H1 (cell line): Measurements from ENCODE around the gene NAXE. TPM values are rescaled to one million over a fixed set of nuclear protein-coding genes. Genes with fewer than 3 reads are reported as not detected.

Experiments used
- CTCF ChIA-PET: fragments of 300-600 bp; sonication (Branson Sonifier 250); formaldehyde crosslinking; loops from one replicate; lab custom pipeline; 2021; ENCODE audit not compliant: partially characterized antibody; lab: Charles Lee
- POLR2A ChIA-PET: fragments of 300-600 bp; sonication (Branson Sonifier 250); formaldehyde crosslinking; loops from one replicate; lab custom pipeline; 2021; ENCODE audit warnings: inconsistent platforms; ENCODE audit not compliant: partially characterized antibody; lab: Charles Lee
- DNase-seq, 2 experiments: peaks; one replicate each; pipeline versions ENCODE4 v3.0.0 to v3.0.0-alpha.2; 2010 to 2022; ENCODE audit warnings: low spot score in 2 of 2, low read depth in 1 of 2, mixed read lengths in 1 of 2
- FAIRE-seq: peaks from 2 replicates; lab custom pipeline; 2011; peaks lifted over from hg19 to GRCh38; lab: Jason Lieb, UNC
- H2AFZ ChIP-seq: 2 replicates; pipeline ENCODE4 v1.8.1; 2012; ENCODE audit warnings: low read length, inconsistent platforms
- H2AK5ac ChIP-seq: 2 replicates; pipeline ENCODE4 v1.6.1; 2013; ENCODE audit warnings: low read depth, low read length
- H2BK120ac ChIP-seq: replicated peaks from 2 replicates; pipeline ENCODE3; 2013; ENCODE audit warnings: low read depth, low read length, inconsistent platforms
- H2BK12ac ChIP-seq: 2 replicates; pipeline ENCODE4 v1.6.1; 2013; ENCODE audit warnings: low read depth, low read length
- H2BK15ac ChIP-seq: 2 replicates; pipeline ENCODE4 v1.6.1; 2013; ENCODE audit warnings: low read length
- H2BK20ac ChIP-seq: 2 replicates; pipeline ENCODE4 v1.6.1; 2013; ENCODE audit warnings: low read length
- H2BK5ac ChIP-seq: 2 replicates; pipeline ENCODE4 v1.6.1; 2013; ENCODE audit warnings: low read depth, low read length
- H3K14ac ChIP-seq: 2 replicates; pipeline ENCODE4 v1.6.1; 2013; ENCODE audit warnings: inconsistent platforms; ENCODE audit not compliant: insufficient read length
- H3K18ac ChIP-seq: 2 replicates; pipeline ENCODE4 v1.6.1; 2013; ENCODE audit warnings: low read length; ENCODE audit errors: extremely low read depth
- H3K23ac ChIP-seq: 2 replicates; pipeline ENCODE4 v1.6.1; 2013; ENCODE audit warnings: inconsistent platforms; ENCODE audit not compliant: insufficient read length
- H3K23me2 ChIP-seq: 2 replicates; pipeline ENCODE4 v1.6.1; 2013; ENCODE audit warnings: low read depth, low read length
- H3K27ac ChIP-seq: 2 replicates; pipeline ENCODE4 v1.6.1; 2011; ENCODE audit warnings: low read depth, low read length, inconsistent platforms
- H3K27me3 ChIP-seq, 4 experiments: replicated peaks in 1 of 4; 1 replicate in 1 of 4; 2 replicates in 3 of 4; pipeline versions ENCODE4 v1.6.1 to v1.8.1; 2011 to 2013; ENCODE audit warnings: low read length in 3 of 4, mild to moderate bottlenecking in 3 of 4, inconsistent platforms in 2 of 4, mixed read lengths in 2 of 4, moderate library complexity in 1 of 4; ENCODE audit not compliant: control insufficient read depth in 3 of 4, insufficient read depth in 3 of 4; ENCODE audit errors: extremely low read depth in 1 of 4
- H3K36me3 ChIP-seq, 4 experiments: 2 replicates each; pipeline versions ENCODE4 v1.6.1 to v1.8.1; 2011 to 2013; ENCODE audit warnings: mild to moderate bottlenecking in 4 of 4, low read length in 3 of 4, moderate library complexity in 2 of 4, control low read depth in 1 of 4, inconsistent platforms in 1 of 4; ENCODE audit not compliant: insufficient read depth in 4 of 4, control insufficient read depth in 2 of 4
- H3K4ac ChIP-seq: replicated peaks from 2 replicates; pipeline ENCODE3; 2013; ENCODE audit warnings: low read length, low read depth, mixed read lengths, inconsistent platforms; ENCODE audit not compliant: insufficient read length
- H3K4me1 ChIP-seq, 4 experiments: replicated peaks in 1 of 4; 1 replicate in 1 of 4; 2 replicates in 3 of 4; pipeline versions ENCODE4 v1.6.1 to v1.8.1; 2011 to 2013; ENCODE audit warnings: low read length in 3 of 4, inconsistent platforms in 2 of 4, mixed read lengths in 1 of 4; ENCODE audit not compliant: insufficient read depth in 4 of 4, control insufficient read depth in 3 of 4
- H3K4me2 ChIP-seq, 2 experiments: 2 replicates each; pipeline versions ENCODE4 v1.6.1 to v1.8.1; 2011 to 2013; ENCODE audit warnings: low read depth in 2 of 2, low read length in 2 of 2, control low read depth in 1 of 2, inconsistent platforms in 1 of 2, mild to moderate bottlenecking in 1 of 2; ENCODE audit not compliant: insufficient read depth in 1 of 2
- H3K4me3 ChIP-seq, 4 experiments: fragments of 200-600, 300-600 bp in 1 of 4; sonication (generic), shearing (Covaris generic), sonication (Bioruptor Twin) in 1 of 4; 2 replicates each; pipeline versions ENCODE4 v1.5.1 to v1.8.1; 2011 to 2016; ENCODE audit warnings: low read length in 4 of 4, low read depth in 3 of 4, control low read depth in 2 of 4, inconsistent platforms in 2 of 4, mild to moderate bottlenecking in 2 of 4, mixed read lengths in 1 of 4, moderate library complexity in 1 of 4; ENCODE audit not compliant: insufficient read depth in 2 of 4; ENCODE audit errors: extremely low read depth in 1 of 4
- H3K56ac ChIP-seq: replicated peaks from 2 replicates; pipeline ENCODE3; 2013; ENCODE audit warnings: low read depth, mild to moderate bottlenecking, mixed read lengths, low read length, inconsistent platforms; ENCODE audit not compliant: insufficient read length
- H3K79me1 ChIP-seq: 2 replicates; pipeline ENCODE4 v1.6.1; 2013; ENCODE audit warnings: low read depth, low read length, control low read depth
- H3K79me2 ChIP-seq, 2 experiments: 2 replicates each; pipeline versions ENCODE4 v1.6.1 to v1.8.1; 2012 to 2013; ENCODE audit warnings: low read length in 2 of 2, mild to moderate bottlenecking in 2 of 2, inconsistent platforms in 1 of 2; ENCODE audit not compliant: insufficient read depth in 2 of 2, control insufficient read depth in 1 of 2
- H3K9ac ChIP-seq, 4 experiments: replicated peaks in 1 of 4; 1 replicate in 1 of 4; 2 replicates in 3 of 4; pipeline versions ENCODE4 v1.6.1 to v1.8.1; 2011 to 2013; ENCODE audit warnings: low read depth in 3 of 4, low read length in 3 of 4, control low read depth in 2 of 4, mild to moderate bottlenecking in 2 of 4, moderate library complexity in 2 of 4, inconsistent platforms in 1 of 4; ENCODE audit errors: extremely low read depth in 1 of 4
- H3K9me3 ChIP-seq, 2 experiments: 2 replicates each; pipeline versions ENCODE4 v1.6.1 to v1.8.1; 2012 to 2013; ENCODE audit warnings: mild to moderate bottlenecking in 2 of 2, moderate library complexity in 2 of 2, control low read depth in 1 of 2, inconsistent platforms in 1 of 2, low read depth in 1 of 2, low read length in 1 of 2, mixed read lengths in 1 of 2; ENCODE audit not compliant: insufficient read depth in 2 of 2
- H4K20me1 ChIP-seq, 2 experiments: replicated peaks in 1 of 2; 2 replicates each; pipeline versions ENCODE3 to v1.8.1; 2011 to 2013; ENCODE audit warnings: inconsistent platforms in 2 of 2, low read length in 2 of 2, mild to moderate bottlenecking in 1 of 2; ENCODE audit not compliant: insufficient read depth in 2 of 2, control insufficient read depth in 1 of 2
- H4K5ac ChIP-seq: 2 replicates; pipeline ENCODE4 v1.6.1; 2013; ENCODE audit warnings: low read length, low read depth, mixed read lengths, inconsistent platforms; ENCODE audit not compliant: insufficient read length
- H4K8ac ChIP-seq: 2 replicates; pipeline ENCODE4 v1.8.0; 2013; ENCODE audit warnings: mild to moderate bottlenecking, moderate library complexity, low read length, inconsistent platforms; ENCODE audit not compliant: insufficient read depth; ENCODE audit errors: extremely low read depth
- H4K91ac ChIP-seq: replicated peaks from 2 replicates; pipeline ENCODE3; 2013; ENCODE audit warnings: low read length, mixed read lengths, inconsistent platforms; ENCODE audit not compliant: insufficient read length
- EZH2 ChIP-seq: fragments of 200-600 bp; sonication (generic); IDR thresholded peaks from 2 replicates; pipeline ENCODE4 v1.7.1; 2012; ENCODE audit warnings: low read depth, mild to moderate bottlenecking, moderate library complexity, low read length, inconsistent platforms; ENCODE audit not compliant: severe bottlenecking
- GTF2F1 ChIP-seq: IDR thresholded peaks from 2 replicates; pipeline ENCODE4 v1.6.1; 2012; ENCODE audit warnings: low read depth, low read length, improper control_type of control experiment, borderline replicate concordance
- POLR2A ChIP-seq, 2 experiments: IDR thresholded peaks; 1 replicate in 1 of 2; 2 replicates in 1 of 2; pipeline ENCODE4 v1.6.1; 2011; ENCODE audit warnings: low read depth in 2 of 2, low read length in 2 of 2, mild to moderate bottlenecking in 2 of 2; ENCODE audit errors: control extremely low read depth in 1 of 2
- RBBP5 ChIP-seq: IDR thresholded peaks from 2 replicates; pipeline ENCODE4 v1.7.1; 2012; ENCODE audit warnings: low read depth, mild to moderate bottlenecking, inconsistent platforms, low read length, moderate library complexity, borderline replicate concordance
- SIX5 ChIP-seq: IDR thresholded peaks from 2 replicates; pipeline ENCODE4 v1.6.1; 2011; ENCODE audit warnings: mild to moderate bottlenecking, low read depth, low read length
- WGBS, 2 experiments: shearing (Covaris generic) in 1 of 2; methylation state at CpG; one replicate each; pipeline versions ENCODE4 v1.1.6 to v1.1.7; 2013 to 2015; ENCODE audit warnings: low lambda C conversion rate in 2 of 2, mixed read lengths in 2 of 2, inconsistent platforms in 1 of 2, low coverage in 1 of 2, missing lambda C conversion rate in 1 of 2; ENCODE audit not compliant: insufficient replicate concordance in 2 of 2, insufficient coverage in 1 of 2, insufficient read length in 1 of 2; ENCODE audit errors: extremely low coverage in 1 of 2, missing lambda C conversion rate in 1 of 2; 5-methylcytosine and 5-hydroxymethylcytosine counted together
- polyA plus RNA-seq, 7 experiments: library from polyadenylated mRNA; depleted of rRNA in 3 of 7; stranded (reverse) in 5 of 7; unstranded in 2 of 7; fragments of >200 nt in 5 of 7; fragments of 200-250 nt in 2 of 7; gene quantifications; 1 replicate in 5 of 7; 2 replicates in 1 of 7; 4 replicates in 1 of 7; pipeline versions ENCODE4 v1.2.1 to v1.2.3, GENCODE V29; 2011 to 2013; ENCODE audit warnings: missing spikeins in 2 of 7, mixed read lengths in 2 of 7
- total RNA-seq: library from RNA; stranded (reverse); fragmentation: NEBNext Ultra II Directional; extraction: Animal tissue kit (Norgen Biotek cat#: 25700); gene quantifications from 2 replicates; pipeline ENCODE4 v1.2.1, GENCODE V29; 2021
- TF ChIP-seq, protein P1 (sequence below): IDR thresholded peaks from 2 replicates; pipeline ENCODE4 v1.6.1; 2012; ENCODE audit warnings: inconsistent platforms
- TF ChIP-seq, protein P2 (sequence below): IDR thresholded peaks from 2 replicates; pipeline ENCODE4 v1.6.1; 2012; ENCODE audit warnings: inconsistent platforms

The NAXE gene
- total and polyA plus RNA-seq, 2 of the 8 experiments (the other 6 are each of a cell fraction or from before 2014, with no cell fraction given) = 73.1 to 74.3 TPM

DNA sequence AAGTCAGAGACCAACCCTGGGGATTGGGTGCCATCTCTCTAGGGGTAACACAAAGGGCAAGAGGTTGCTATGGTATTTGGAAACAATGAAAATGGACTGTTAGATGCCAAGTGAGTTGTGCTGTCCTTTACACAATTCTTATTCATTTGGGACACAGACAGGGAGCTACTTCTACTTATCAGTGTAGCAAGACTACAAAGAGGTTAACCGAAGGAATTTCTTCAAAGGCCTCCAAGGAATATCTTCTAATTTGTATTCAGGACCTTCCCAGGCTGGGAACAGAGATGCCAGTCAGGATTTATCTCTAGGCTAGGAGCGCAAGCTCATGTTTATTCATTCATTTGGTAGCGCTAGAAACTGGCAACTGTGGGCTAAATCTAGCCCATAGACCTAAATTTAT, 2.6 kb downstream of the NAXE start:
- Histone ChIP-seq H2BK12ac (no peak overlapping the region), H3K27ac (no peak overlapping the region), H3K4ac (no peak overlapping the region), H2BK15ac (no peak overlapping the region), H2BK5ac (no peak overlapping the region), H4K20me1 (peaks cover 0 to 6% of the 10 kb centered on the region in 2 experiments), H4K91ac (no peak overlapping the region), H3K4me2 (no peak overlapping the region), H3K23me2 (peaks cover 10% of the 10 kb centered on the region), H3K9me3 (no peaks in the 10 kb centered on the region), H3K4me1 (peaks cover 0 to 10% (median 2%) of the 10 kb centered on the region in 4 experiments; a peak in 4 of 7 replicates), H2BK120ac (no peak overlapping the region), H3K79me2 (no peaks in the 10 kb centered on the region), H3K27me3 (no peaks in the 10 kb centered on the region), H3K36me3 (peaks cover 19 to 57% (median 43%) of the 10 kb centered on the region in 4 experiments), H3K14ac (no peak overlapping the region), H4K8ac (no peak overlapping the region), H3K18ac (no peak overlapping the region), H2BK20ac (no peak overlapping the region), H3K79me1 (peaks cover 2% of the 10 kb centered on the region; the same call in 1 of the 2 replicates), H2AK5ac (no peak overlapping the region), H3K4me3 (no peak overlapping the region), H3K23ac (no peak overlapping the region), H3K56ac (no peak overlapping the region), H4K5ac (no peak overlapping the region), H3K9ac (no peak overlapping the region), H2AFZ (no peak overlapping the region)
- DNase-seq (no peak), FAIRE-seq (no peak)
- TF ChIP-seq POLR2A (IDR thresholded peaks at IDR 0.05; ENCODE audit: control extremely low read depth in 1 of 2, low read depth in 2 of 2, low read length in 2 of 2) (0 out of 3 replicates have a peak, but pooled peaks of 1 of the 2 experiments have one; percentile 21), GTF2F1 (no peak), SIX5 (no peak), EZH2 (no peak), RBBP5 (no peak)
- TF ChIP-seq, protein P1, sequence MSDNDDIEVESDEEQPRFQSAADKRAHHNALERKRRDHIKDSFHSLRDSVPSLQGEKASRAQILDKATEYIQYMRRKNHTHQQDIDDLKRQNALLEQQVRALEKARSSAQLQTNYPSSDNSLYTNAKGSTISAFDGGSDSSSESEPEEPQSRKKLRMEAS = no peak
- TF ChIP-seq, protein P2, sequence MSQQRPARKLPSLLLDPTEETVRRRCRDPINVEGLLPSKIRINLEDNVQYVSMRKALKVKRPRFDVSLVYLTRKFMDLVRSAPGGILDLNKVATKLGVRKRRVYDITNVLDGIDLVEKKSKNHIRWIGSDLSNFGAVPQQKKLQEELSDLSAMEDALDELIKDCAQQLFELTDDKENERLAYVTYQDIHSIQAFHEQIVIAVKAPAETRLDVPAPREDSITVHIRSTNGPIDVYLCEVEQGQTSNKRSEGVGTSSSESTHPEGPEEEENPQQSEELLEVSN = no peak
- CTCF ChIA-PET = interaction anchor here (0.6 to 5.3 kb wide), 14 partner anchors 9 to 208 kb away, joined by 3 to 45 read pairs (median 4); partner anchors contain the start of genes GPATCH4 and HAPLN2
- POLR2A ChIA-PET = interaction anchor here (0.7 to 5.1 kb wide), 10 partner anchors 8 to 105 kb away, joined by 3 to 66 read pairs (median 4); partner anchors contain the start of genes GPATCH4, MEF2D, NES and TTC24
- 91% methylated on average over 3 of the region's 3 CpGs; no CpG with 5 or more reads in 1 of the 2 experiments for WGBS, 2 experiments
